Tibial nerve (tissue), 3 donors: ENCODE data around the gene FRYL.

Source experiments
- CTCF ChIP-seq, 5 experiments: fragments of 200-600 bp in 3 of 5; fragments of 450-650 bp in 2 of 5; sonication (generic) in 3 of 5; IDR thresholded peaks; one replicate each; pipeline ENCODE4 v1.5.1; 2016 to 2019; ENCODE audit warnings: antibody characterized with exemption in 5 of 5, mild to moderate bottlenecking in 3 of 5, moderate library complexity in 2 of 5
- POLR2A ChIP-seq, 2 donors: fragments of 450-650 bp; IDR thresholded peaks; one replicate each; pipeline ENCODE4 v1.6.1; 2017; ENCODE audit warnings: antibody characterized with exemption in 2 of 2, mild to moderate bottlenecking in 2 of 2, moderate library complexity in 2 of 2

DNA sequence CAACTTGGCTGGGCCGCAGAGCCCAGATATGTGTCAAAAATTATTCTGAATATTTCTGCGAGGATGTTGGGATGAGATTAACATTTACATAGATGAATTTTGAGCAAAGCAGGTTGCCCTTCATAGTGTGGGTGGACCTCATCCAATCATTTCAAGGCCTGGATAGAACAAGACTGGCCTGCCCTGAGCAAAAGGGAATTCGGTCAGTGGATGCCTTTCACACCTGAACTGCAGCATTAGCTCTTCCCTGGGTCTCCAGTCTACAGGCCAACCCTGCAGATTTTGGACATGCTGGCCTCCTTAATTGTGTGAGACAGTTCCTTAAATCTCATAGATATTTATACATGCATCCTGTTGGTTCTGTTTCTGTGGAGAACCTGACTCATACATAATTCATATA lies 329.3 kb downstream of the FRYL start:
- TF ChIP-seq CTCF (IDR thresholded peaks at IDR 0.05) (no peak), POLR2A (IDR thresholded peaks at IDR 0.05) (no peak)
